Activated CD4-positive, alpha-beta T cell treated with anti-CD3 and anti-CD28 coated beads for 48 hours (primary cell): Measurements from ENCODE around the gene OR5AN1.
"Not testable (repeated sequence)": the region's sequence is repeated elsewhere in the genome, so short reads cannot be mapped to it uniquely, and the experiment has no call there.

Experiments
- DNase-seq: peaks from one replicate; pipeline ENCODE4 v3.0.0-alpha.2; 2020

OR5AN1 gene

GRCh38 chr11:59358595-59358994 is at the start of gene OR5AN1:
Gene OR5AN1 (plus strand): TSS chr11:59358895. CDS start chr11:59364459, 5,564 bp downstream.
- no peak for DNase-seq

GRCh38 chr11:59335001-59335400 is 23.7 kb upstream of the OR5AN1 start:
- DNase-seq, result no peak

GRCh38 chr11:59336176-59336575 is 22.5 kb upstream of the OR5AN1 start:
- DNase-seq, result no peak

- DNase-seq, result no peak
These were observed 21.8 kb upstream of the OR5AN1 start for GRCh38 chr11:59336931-59337330.

- DNase-seq, result not testable (repeated sequence)
These were observed 9.0 kb upstream of the OR5AN1 start for GRCh38 chr11:59349657-59350056.

- DNase-seq, result no peak
These were observed 3.5 kb upstream of the OR5AN1 start for GRCh38 chr11:59355226-59355625.

GRCh38 chr11:59356561-59356960 is 2.1 kb upstream of the OR5AN1 start:
- DNase-seq, result no peak

- no peak for DNase-seq
These were observed 675 bp upstream of the OR5AN1 start for GRCh38 chr11:59358020-59358419.

- DNase-seq, result no peak
These were observed 6.7 kb downstream of the OR5AN1 start for GRCh38 chr11:59365232-59366018.

GRCh38 chr11:59368238-59369022 is 9.7 kb downstream of the OR5AN1 start:
- DNase-seq, result no peak

GRCh38 chr11:59372324-59372723 is 13.6 kb downstream of the OR5AN1 start:
- DNase-seq, result not testable (repeated sequence)

- DNase-seq, result no peak
These were observed 21.8 kb downstream of the OR5AN1 start for GRCh38 chr11:59380263-59381059.

GRCh38 chr11:59394186-59394585 is 35.5 kb downstream of the OR5AN1 start:
- DNase-seq, result no peak

- no peak for DNase-seq
These were observed 42.0 kb downstream of the OR5AN1 start for GRCh38 chr11:59400461-59401261.

GRCh38 chr11:59401262-59401552 is 42.5 kb downstream of the OR5AN1 start:
- no peak for DNase-seq

- no peak for DNase-seq
These were observed 44.9 kb downstream of the OR5AN1 start for GRCh38 chr11:59403546-59403945.

GRCh38 chr11:59413646-59414045 is 55.0 kb downstream of the OR5AN1 start:
- no peak for DNase-seq

GRCh38 chr11:59415111-59415510 is 56.4 kb downstream of the OR5AN1 start:
- no peak for DNase-seq

GRCh38 chr11:59416613-59417012 is 57.9 kb downstream of the OR5AN1 start:
- no peak for DNase-seq

GRCh38 chr11:59417023-59417422 is 58.3 kb downstream of the OR5AN1 start:
- no peak for DNase-seq

- DNase-seq, result no peak
These were observed 59.5 kb downstream of the OR5AN1 start for GRCh38 chr11:59418156-59418555.
